ENCODE measurements around the gene PPARD.

Gene PPARD

GRCh38 chr6:35474131-35474941 is 132.0 kb downstream of the PPARD start:
- H3K36me3 Mint-ChIP-seq (ENCODE audit: low read depth): peaks cover 23% of the 10 kb centered on the region
- peaks cover 19% of the 10 kb centered on the region for H3K4me1 Mint-ChIP-seq (ENCODE audit: low read depth)
- no peak overlapping the region for H3K27ac Mint-ChIP-seq
- H3K9me3 Mint-ChIP-seq: no peaks in the 10 kb centered on the region
- no peaks in the 10 kb centered on the region for H3K27me3 Mint-ChIP-seq (ENCODE audit: low read depth)
- H3K4me3 Mint-ChIP-seq: no peak overlapping the region

- no peak overlapping the region for H3K27ac Mint-ChIP-seq
- no peak overlapping the region for H3K4me3 Mint-ChIP-seq
- H3K27me3 Mint-ChIP-seq (ENCODE audit: low read depth): no peaks in the 10 kb centered on the region
- H3K36me3 Mint-ChIP-seq (ENCODE audit: low read depth): peaks cover 16% of the 10 kb centered on the region
- peaks cover 12% of the 10 kb centered on the region for H3K4me1 Mint-ChIP-seq (ENCODE audit: low read depth)
- no peaks in the 10 kb centered on the region for H3K9me3 Mint-ChIP-seq
Measured at GRCh38 chr6:35474942-35475570, 132.7 kb downstream of the PPARD start.

- Mint-ChIP-seq H3K4me3 (no peak overlapping the region), H3K27me3 (ENCODE audit: low read depth) (no peaks in the 10 kb centered on the region), H3K27ac (no peak overlapping the region), H3K4me1 (ENCODE audit: low read depth) (peaks cover 7% of the 10 kb centered on the region), H3K9me3 (no peaks in the 10 kb centered on the region), H3K36me3 (ENCODE audit: low read depth) (peaks cover 11% of the 10 kb centered on the region)
Measured at GRCh38 chr6:35475573-35475972, 133.2 kb downstream of the PPARD start.

GRCh38 chr6:35476004-35476403 is 133.6 kb downstream of the PPARD start:
- Mint-ChIP-seq H3K27ac (no peak overlapping the region), H3K4me3 (no peak overlapping the region), H3K36me3 (ENCODE audit: low read depth) (peaks cover 7% of the 10 kb centered on the region)

GRCh38 chr6:35477028-35477427 is 134.7 kb downstream of the PPARD start:
- H3K4me3 Mint-ChIP-seq: no peak overlapping the region
- H3K27me3 Mint-ChIP-seq (ENCODE audit: low read depth): no peaks in the 10 kb centered on the region
- no peaks in the 10 kb centered on the region for H3K9me3 Mint-ChIP-seq
- H3K4me1 Mint-ChIP-seq (ENCODE audit: low read depth): peaks cover 2% of the 10 kb centered on the region
- no peak overlapping the region for H3K27ac Mint-ChIP-seq
- H3K36me3 Mint-ChIP-seq (ENCODE audit: low read depth): peaks cover 3% of the 10 kb centered on the region

More at GRCh38 chr6:35476004-35476403, 133.6 kb downstream of the PPARD start:
- Mint-ChIP-seq H3K9me3 (no peaks in the 10 kb centered on the region), H3K4me1 (ENCODE audit: low read depth) (peaks cover 4% of the 10 kb centered on the region), H3K27me3 (ENCODE audit: low read depth) (no peaks in the 10 kb centered on the region)
